HG02759 (cell line): ENCODE measurements around the gene UNC5B.
A peak's percentile ranks its signal among the peaks of the same experiment; 100 is the strongest.

Source experiments
- ATAC-seq: cut with Tn5 transposase; IDR thresholded peaks from one replicate; pipeline ENCODE4 v1.9.1; 2021; ENCODE audit warnings: mild to moderate bottlenecking, moderate library complexity; ENCODE audit not compliant: unreplicated experiment

UNC5B gene

GRCh38 chr10:71314694-71315225, 102.4 kb downstream of the UNC5B start:
- no peak for ATAC-seq

GRCh38 chr10:71316056-71316785, 103.9 kb downstream of the UNC5B start:
- ATAC-seq: no peak

GRCh38 chr10:71316786-71317160, 104.4 kb downstream of the UNC5B start:
- ATAC-seq: no peak

- no peak for ATAC-seq
These were observed 105.4 kb downstream of the UNC5B start for GRCh38 chr10:71317739-71318138.

- peak; percentile 83 for ATAC-seq
These were observed 106.9 kb downstream of the UNC5B start, which contains the start of gene SLC29A3 for GRCh38 chr10:71319042-71319799. Gene SLC29A3 (plus strand): TSS chr10:71319259. CDS start chr10:71319310, 51 bp downstream.

- no peak for ATAC-seq
These were observed 107.5 kb downstream of the UNC5B start for GRCh38 chr10:71319800-71320392.

- no peak for ATAC-seq
These were observed 108.2 kb downstream of the UNC5B start for GRCh38 chr10:71320592-71320991.

GRCh38 chr10:71321386-71321785, 109.0 kb downstream of the UNC5B start:
- no peak for ATAC-seq

GRCh38 chr10:71323407-71323806, 111.0 kb downstream of the UNC5B start:
- no peak for ATAC-seq

GRCh38 chr10:71324743-71325142, 112.4 kb downstream of the UNC5B start:
- ATAC-seq: no peak

GRCh38 chr10:71325267-71325666, 112.9 kb downstream of the UNC5B start:
- no peak for ATAC-seq

GRCh38 chr10:71326464-71326881, 114.1 kb downstream of the UNC5B start:
- ATAC-seq: no peak

- ATAC-seq: no peak
These were observed 118.5 kb downstream of the UNC5B start for GRCh38 chr10:71330789-71331404.

GRCh38 chr10:71331736-71332135, 119.4 kb downstream of the UNC5B start:
- no peak for ATAC-seq

GRCh38 chr10:71332466-71332865, 120.1 kb downstream of the UNC5B start:
- no peak for ATAC-seq

- ATAC-seq: peak; percentile 45
These were observed 120.9 kb downstream of the UNC5B start for GRCh38 chr10:71333129-71333887.

- no peak for ATAC-seq
These were observed 121.9 kb downstream of the UNC5B start for GRCh38 chr10:71334221-71334791.

- ATAC-seq: no peak
These were observed 122.9 kb downstream of the UNC5B start for GRCh38 chr10:71335173-71335708.

- ATAC-seq: no peak
These were observed 124.3 kb downstream of the UNC5B start for GRCh38 chr10:71336632-71337031.

- no peak for ATAC-seq
These were observed 124.9 kb downstream of the UNC5B start for GRCh38 chr10:71337219-71337701.
